ENCODE measurements around the gene BDKRB1. TPM values are rescaled to one million over a fixed set of nuclear protein-coding genes. Genes with fewer than 3 reads are reported as not detected.
A peak's percentile ranks its signal among the peaks of the same experiment; 100 is the strongest.

The BDKRB1 gene
- total RNA-seq, 1 donor from 2014 or later, result not detected

DNA sequence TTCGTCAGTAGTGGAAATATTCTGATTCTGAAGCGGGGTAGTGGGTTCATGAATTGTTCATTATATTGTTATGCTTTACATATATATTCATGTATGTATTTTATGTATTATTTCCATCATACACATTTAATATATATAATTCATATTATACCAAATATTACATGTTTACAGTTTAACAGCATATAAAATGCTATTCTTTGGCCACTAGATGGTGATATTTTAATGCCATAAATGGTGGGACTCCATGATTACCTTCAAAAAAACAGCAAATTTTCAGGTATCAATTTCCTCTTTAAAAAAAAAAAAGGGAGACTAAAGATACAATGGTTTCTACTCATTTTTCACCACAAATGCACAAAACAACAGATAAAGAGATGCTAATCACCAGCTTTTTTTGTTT lies 41.0 kb downstream of the BDKRB1 start:
- peaks cover 13 to 48% of the 10 kb centered on the region in 2 donors for H3K36me3 ChIP-seq
- intact Hi-C loops (cut with DNase I), result loop anchor here (1.0 kb wide), 1 partner anchor 127 kb away; no protein-coding TSS in a partner anchor
- TF ChIP-seq, protein P1, sequence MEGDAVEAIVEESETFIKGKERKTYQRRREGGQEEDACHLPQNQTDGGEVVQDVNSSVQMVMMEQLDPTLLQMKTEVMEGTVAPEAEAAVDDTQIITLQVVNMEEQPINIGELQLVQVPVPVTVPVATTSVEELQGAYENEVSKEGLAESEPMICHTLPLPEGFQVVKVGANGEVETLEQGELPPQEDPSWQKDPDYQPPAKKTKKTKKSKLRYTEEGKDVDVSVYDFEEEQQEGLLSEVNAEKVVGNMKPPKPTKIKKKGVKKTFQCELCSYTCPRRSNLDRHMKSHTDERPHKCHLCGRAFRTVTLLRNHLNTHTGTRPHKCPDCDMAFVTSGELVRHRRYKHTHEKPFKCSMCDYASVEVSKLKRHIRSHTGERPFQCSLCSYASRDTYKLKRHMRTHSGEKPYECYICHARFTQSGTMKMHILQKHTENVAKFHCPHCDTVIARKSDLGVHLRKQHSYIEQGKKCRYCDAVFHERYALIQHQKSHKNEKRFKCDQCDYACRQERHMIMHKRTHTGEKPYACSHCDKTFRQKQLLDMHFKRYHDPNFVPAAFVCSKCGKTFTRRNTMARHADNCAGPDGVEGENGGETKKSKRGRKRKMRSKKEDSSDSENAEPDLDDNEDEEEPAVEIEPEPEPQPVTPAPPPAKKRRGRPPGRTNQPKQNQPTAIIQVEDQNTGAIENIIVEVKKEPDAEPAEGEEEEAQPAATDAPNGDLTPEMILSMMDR (IDR thresholded peaks at IDR 0.05), result peak in 2 of 3 experiments; percentile 34 to 46
- no peak overlapping the region for H3K4me3 ChIP-seq
- H3K27ac ChIP-seq, result no peak overlapping the region
- no peaks in the 10 kb centered on the region for H3K27me3 ChIP-seq
- no peaks in the 10 kb centered on the region for H3K4me1 ChIP-seq
- DNase-seq (ENCODE audit: low spot score in 2 of 2), result no peak
- no peaks in the 10 kb centered on the region for H3K9me3 ChIP-seq

DNA sequence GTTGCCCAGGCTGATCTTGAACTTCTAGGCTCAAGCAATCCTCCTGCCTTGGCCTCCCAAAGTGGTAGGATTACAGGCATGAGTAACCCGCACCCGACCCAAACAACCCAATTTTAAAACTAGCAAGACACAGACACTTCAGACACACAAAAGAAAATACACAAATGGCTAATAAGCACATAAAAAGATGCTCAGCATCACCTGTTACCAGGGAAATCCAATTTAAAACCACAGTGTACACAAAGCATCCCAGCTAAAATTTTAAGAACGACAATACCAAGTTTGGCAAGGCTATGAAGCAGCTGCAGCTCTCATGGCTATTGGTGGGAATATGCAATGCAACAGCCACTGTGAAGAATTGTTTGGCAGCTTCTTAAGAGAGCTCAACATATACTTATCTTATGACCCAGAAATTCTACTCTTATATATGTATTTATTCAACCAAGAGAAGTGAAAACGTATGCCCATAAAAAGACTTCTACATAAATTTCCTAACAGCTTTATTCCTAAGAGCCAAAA lies 42.0 kb downstream of the BDKRB1 start:
- no peak overlapping the region for H3K4me3 ChIP-seq
- H3K9me3 ChIP-seq, result no peaks in the 10 kb centered on the region
- H3K27ac ChIP-seq, result no peak overlapping the region
- TF ChIP-seq, protein P1 (IDR thresholded peaks at IDR 0.05), result no peak
- H3K36me3 ChIP-seq, result peaks cover 18 to 57% of the 10 kb centered on the region in 2 donors
- intact Hi-C loops (cut with DNase I), result loop anchor here (1.0 kb wide), 1 partner anchor 126 kb away; no protein-coding TSS in a partner anchor
- H3K27me3 ChIP-seq, result no peaks in the 10 kb centered on the region
- DNase-seq (ENCODE audit: low spot score in 2 of 2), result no peak
- H3K4me1 ChIP-seq, result no peaks in the 10 kb centered on the region

DNA sequence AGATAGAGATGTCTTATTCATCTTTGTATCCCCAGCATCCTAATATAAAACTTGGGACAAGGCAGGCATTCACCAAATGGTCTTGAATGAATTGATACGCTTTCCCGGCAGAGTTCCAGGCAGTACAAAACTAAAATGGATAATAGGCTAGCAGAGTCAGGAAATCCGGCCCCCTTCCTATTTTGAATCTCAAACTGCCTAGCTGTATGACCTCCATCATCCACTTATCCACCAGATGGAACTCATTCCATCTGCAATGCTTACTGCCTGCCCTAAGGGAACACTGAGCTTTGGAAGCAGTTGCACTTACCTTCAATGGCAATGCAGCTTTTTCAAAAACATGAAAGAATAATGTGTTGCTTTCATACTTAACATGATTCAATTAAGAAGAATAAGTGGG lies 43.4 kb downstream of the BDKRB1 start:
- Histone ChIP-seq H3K27ac (no peak overlapping the region), H3K4me1 (no peaks in the 10 kb centered on the region), H3K4me3 (no peak overlapping the region), H3K36me3 (peaks cover 21 to 65% of the 10 kb centered on the region in 2 donors), H3K9me3 (no peaks in the 10 kb centered on the region), H3K27me3 (no peaks in the 10 kb centered on the region)
- TF ChIP-seq, protein P1 (IDR thresholded peaks at IDR 0.05), result no peak
- no peak for DNase-seq (ENCODE audit: low spot score in 2 of 2)
- intact Hi-C loops (cut with DNase I), result no loop called here

DNA sequence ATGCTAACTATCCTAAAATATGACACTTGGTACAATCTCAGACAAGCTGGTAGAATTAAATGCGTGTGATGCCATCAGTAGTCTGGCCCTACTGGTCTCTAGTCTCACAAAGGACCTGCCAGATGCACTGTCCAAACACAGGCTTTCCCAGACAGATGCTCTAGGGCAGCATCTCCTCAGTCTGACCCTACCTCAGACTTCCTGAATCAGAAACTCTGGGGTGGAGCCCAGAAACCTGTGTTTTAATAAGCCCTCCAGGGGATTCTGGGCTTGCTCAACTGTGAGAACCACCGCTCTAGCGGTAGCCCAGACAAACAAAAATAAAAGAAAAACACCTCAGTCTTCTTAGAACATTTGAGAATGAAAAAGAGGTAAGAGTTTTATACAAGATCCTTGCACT lies 48.0 kb downstream of the BDKRB1 start:
- intact Hi-C loops (cut with DNase I), result no loop called here
- Histone ChIP-seq H3K9me3 (no peaks in the 10 kb centered on the region), H3K36me3 (peaks cover 44 to 87% of the 10 kb centered on the region in 2 donors), H3K4me3 (no peak overlapping the region), H3K27ac (no peak overlapping the region), H3K27me3 (no peaks in the 10 kb centered on the region), H3K4me1 (no peaks in the 10 kb centered on the region)
- DNase-seq (ENCODE audit: low spot score in 2 of 2), result no peak
- TF ChIP-seq, protein P1 (IDR thresholded peaks at IDR 0.05), result no peak

DNA sequence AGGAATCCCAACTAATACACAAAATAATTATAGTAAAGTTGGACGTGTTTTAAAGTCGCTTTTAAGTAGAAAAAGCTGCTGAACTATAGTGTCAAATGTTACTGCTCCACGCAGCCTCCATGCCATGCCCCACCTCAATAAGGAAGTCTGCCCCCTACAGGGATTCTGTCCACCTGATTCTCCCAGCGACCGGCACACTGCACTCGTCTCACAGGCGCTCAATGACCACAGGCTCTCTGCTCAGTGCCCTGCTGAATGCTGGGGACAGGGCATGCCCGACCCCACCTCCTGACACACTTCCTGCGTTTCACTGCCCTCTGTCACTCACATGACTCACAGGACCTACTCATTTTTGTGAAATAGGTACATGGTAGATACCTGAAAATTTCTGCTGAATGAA lies 48.9 kb downstream of the BDKRB1 start:
- no peaks in the 10 kb centered on the region for H3K27me3 ChIP-seq
- no peak for DNase-seq (ENCODE audit: low spot score in 2 of 2)
- H3K27ac ChIP-seq, result no peak overlapping the region
- no peaks in the 10 kb centered on the region for H3K9me3 ChIP-seq
- TF ChIP-seq, protein P1 (IDR thresholded peaks at IDR 0.05), result no peak
- peaks cover 40 to 86% of the 10 kb centered on the region in 2 donors for H3K36me3 ChIP-seq
- no peaks in the 10 kb centered on the region for H3K4me1 ChIP-seq
- intact Hi-C loops (cut with DNase I), result no loop called here
- H3K4me3 ChIP-seq, result no peak overlapping the region

DNA sequence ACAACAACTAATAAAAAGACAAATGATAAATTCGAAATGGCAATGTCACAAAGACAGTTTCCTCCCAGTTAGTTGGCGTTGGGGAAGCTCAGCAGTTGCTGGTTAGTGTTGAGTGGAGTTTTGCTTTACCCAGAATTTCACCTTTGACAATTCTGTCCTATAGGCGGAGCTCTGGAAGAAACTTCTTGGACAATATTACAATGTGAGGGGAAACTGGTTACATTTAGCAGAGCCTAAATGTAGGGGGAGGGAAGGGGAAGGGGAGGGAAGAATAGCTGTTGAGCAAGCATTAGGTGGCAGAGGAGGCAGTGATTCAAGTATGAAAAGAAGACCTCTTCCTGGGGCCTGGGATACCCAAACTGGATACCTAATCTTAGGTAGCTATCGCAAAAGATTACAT lies 51.4 kb downstream of the BDKRB1 start:
- Histone ChIP-seq H3K4me1 (no peaks in the 10 kb centered on the region), H3K36me3 (peaks cover 46 to 85% of the 10 kb centered on the region in 2 donors), H3K27ac (no peak overlapping the region), H3K27me3 (no peaks in the 10 kb centered on the region), H3K4me3 (no peak overlapping the region), H3K9me3 (no peaks in the 10 kb centered on the region)
- DNase-seq (ENCODE audit: low spot score in 2 of 2), result no peak
- intact Hi-C loops (cut with DNase I), result no loop called here
- TF ChIP-seq, protein P1 (IDR thresholded peaks at IDR 0.05), result no peak

All from ascending aorta (tissue), 2 donors.